GM12878 (cell line): ENCODE results near the gene MAPKAP1. TPM values are rescaled to one million over a fixed set of nuclear protein-coding genes. Genes with fewer than 3 reads are reported as not detected.

Experiments
- ATAC-seq: fragments of 200-7000 bp; cut with Tn5 transposase; 3 replicates; pipeline ENCODE4 v1.9.1; 2020; ENCODE audit warnings: mild to moderate bottlenecking, moderate library complexity
- BruUV-seq: library from RNA; stranded (reverse); fragments of 400-500 nt; replicated peaks from 2 replicates; lab custom pipeline; 2021; lab: Mats Ljungman, UMichigan
- CTCF ChIA-PET: fragments of 300-600 bp; sonication (Branson Sonifier 250); formaldehyde crosslinking; extraction: SDS; loops from one replicate; lab custom pipeline; 2021; ENCODE audit warnings: inconsistent platforms; lab: Yijun Ruan, JAX
- POLR2A ChIA-PET: fragments of 350-600 bp; formaldehyde crosslinking; extraction: SDS; loops from one replicate; lab custom pipeline; 2021; ENCODE audit warnings: inconsistent platforms; lab: Charles Lee
- RAD21 ChIA-PET: fragments of 300-600 bp; sonication (Branson Sonifier 250); formaldehyde crosslinking; loops from one replicate; lab custom pipeline; 2023; ENCODE audit warnings: antibody characterized with exemption; ENCODE audit not compliant: unreplicated experiment; lab: Charles Lee
- SMC1A ChIA-PET: fragments of 300-600 bp; sonication (Branson Sonifier 250); formaldehyde crosslinking; loops from one replicate; lab custom pipeline; 2023; ENCODE audit not compliant: unreplicated experiment, uncharacterized antibody; lab: Charles Lee
- DNase-seq: peaks from one replicate; pipeline ENCODE4 v3.0.0-alpha.2; 2011; ENCODE audit warnings: low read depth, low spot score
- FAIRE-seq: peaks from 3 replicates; lab custom pipeline; 2011; peaks lifted over from hg19 to GRCh38; lab: Jason Lieb, UNC
- H2AFZ ChIP-seq: 2 replicates; pipeline ENCODE4 v1.6.0; 2011; ENCODE audit warnings: low read depth, low read length, control low read depth; ENCODE audit not compliant: control insufficient read depth
- H3K27ac ChIP-seq: 2 replicates; pipeline ENCODE4 v1.5.1; 2011; ENCODE audit warnings: control low read depth; ENCODE audit not compliant: control insufficient read depth, insufficient read depth
- H3K27me3 ChIP-seq, 2 experiments: replicated peaks in 1 of 2; 2 replicates each; pipeline versions ENCODE4 v1.6.0 to v1.6.1; 2011; ENCODE audit warnings: low read length in 1 of 2; ENCODE audit not compliant: control insufficient read depth in 2 of 2, insufficient read depth in 2 of 2
- H3K36me3 ChIP-seq, 2 experiments: 2 replicates each; pipeline ENCODE4 v1.5.1; 2011; ENCODE audit warnings: low read length in 1 of 2; ENCODE audit not compliant: control insufficient read depth in 2 of 2, insufficient read depth in 2 of 2
- H3K4me1 ChIP-seq: 2 replicates; pipeline ENCODE4 v1.6.1; 2011; ENCODE audit warnings: mild to moderate bottlenecking, low read length, moderate library complexity, mixed read lengths; ENCODE audit not compliant: control insufficient read depth, insufficient read depth
- H3K4me2 ChIP-seq: 2 replicates; pipeline ENCODE4 v1.6.0; 2011; ENCODE audit warnings: control low read depth; ENCODE audit not compliant: control insufficient read depth, insufficient read depth
- H3K4me3 ChIP-seq: fragments of 200-600 bp; sonication (generic); 2 replicates; pipeline ENCODE4 v1.5.1; 2016
- H3K79me2 ChIP-seq: 2 replicates; pipeline ENCODE4 v1.6.0; 2011; ENCODE audit warnings: low read length; ENCODE audit not compliant: control insufficient read depth, insufficient read depth
- H3K9ac ChIP-seq: 2 replicates; pipeline ENCODE4 v1.8.0; 2011; ENCODE audit warnings: low read length, control low read depth, mixed read lengths; ENCODE audit not compliant: control insufficient read depth, insufficient read depth
- H3K9me3 ChIP-seq: replicated peaks from 3 replicates; pipeline ENCODE4 v1.5.1; 2011; ENCODE audit warnings: mild to moderate bottlenecking, low read length; ENCODE audit not compliant: control insufficient read depth, insufficient read depth
- H4K20me1 ChIP-seq: 2 replicates; pipeline ENCODE4 v1.6.0; 2011; ENCODE audit not compliant: control insufficient read depth, insufficient read depth
- CBX5 ChIP-seq: sonication (generic); IDR thresholded peaks from 2 replicates; pipeline ENCODE4 v1.6.1; 2016; ENCODE audit warnings: low read depth, moderate library complexity, mild to moderate bottlenecking, inconsistent platforms
- HDGF ChIP-seq: fragments of 450-650 bp; IDR thresholded peaks from 2 replicates; pipeline ENCODE4 v1.6.1; 2016; ENCODE audit warnings: antibody characterized with exemption
- KAT2A ChIP-seq: conservative IDR thresholded peaks from 2 replicates; pipeline ENCODE4 v1.6.1; 2011; ENCODE audit warnings: low read depth, low read length; ENCODE audit not compliant: control insufficient read depth
- NFYB ChIP-seq: IDR thresholded peaks from 2 replicates; pipeline ENCODE4 v1.6.1; 2011; ENCODE audit warnings: low read depth, mild to moderate bottlenecking, low read length, improper control_type of control experiment, moderate library complexity; ENCODE audit not compliant: insufficient read depth
- PAX5 ChIP-seq: IDR thresholded peaks from 2 replicates; pipeline ENCODE4 v1.6.1; 2011; ENCODE audit warnings: low read depth, low read length, borderline replicate concordance
- TCF12 ChIP-seq: IDR thresholded peaks from 2 replicates; pipeline ENCODE4 v1.6.1; 2011; ENCODE audit warnings: low read depth, mild to moderate bottlenecking, low read length
- WGBS: methylation state at CpG from one replicate; pipeline ENCODE4 v1.1.6; 2016; ENCODE audit warnings: low lambda C conversion rate; ENCODE audit not compliant: insufficient replicate concordance, insufficient coverage; ENCODE audit errors: missing lambda C conversion rate; 5-methylcytosine and 5-hydroxymethylcytosine counted together
- in situ Hi-C: fragments of 300-500 bp; cut with MboI; formaldehyde crosslinking; loops from 9 replicates; pipeline ENCODE4 v1.14.3; 2018; ENCODE audit warnings: mixed read lengths
- intact Hi-C: fragments of 100-400 bp; cut with micrococcal nuclease; formaldehyde crosslinking; loops from one replicate; pipeline ENCODE4 v1.14.2; 2022; ENCODE audit not compliant: unreplicated experiment
- polyA plus RNA-seq, 11 experiments: library from polyadenylated mRNA; depleted of rRNA in 4 of 11; unstranded in 6 of 11; stranded (reverse) in 5 of 11; fragments of >200 nt; fragmentation: Nextera tagmentation in 4 of 11; fragmentation: Illumina TruSeq in 1 of 11; extraction: Ambion mirVana in 4 of 11; extraction: Trizol in 1 of 11; gene quantifications; 1 replicate in 1 of 11; 2 replicates in 10 of 11; pipeline versions ENCODE4 v1.2.1 to v1.2.3, GENCODE V29; 2011 to 2016; ENCODE audit warnings: inconsistent platforms in 2 of 11, missing spikeins in 2 of 11, low read depth in 1 of 11
- total RNA-seq, 4 experiments: library from RNA; depleted of rRNA in 3 of 4; stranded (reverse); fragments of >200 nt in 3 of 4; fragmentation: Illumina TruSeq in 1 of 4; extraction: Trizol in 1 of 4; gene quantifications; 2 replicates each; pipeline versions ENCODE4 v1.2.1 to v1.2.3, GENCODE V29; 2013 to 2021
- TF ChIP-seq, protein P1 (sequence below): IDR thresholded peaks from 2 replicates; pipeline ENCODE4 v1.6.1; 2011; ENCODE audit warnings: low read depth, low read length, improper control_type of control experiment, borderline replicate concordance

The MAPKAP1 gene
- total and polyA plus RNA-seq, 10 of the 15 experiments (the other 5 are each of a cell fraction or from before 2014, with no cell fraction given) = 5.1 to 188 (median 105) TPM

DNA sequence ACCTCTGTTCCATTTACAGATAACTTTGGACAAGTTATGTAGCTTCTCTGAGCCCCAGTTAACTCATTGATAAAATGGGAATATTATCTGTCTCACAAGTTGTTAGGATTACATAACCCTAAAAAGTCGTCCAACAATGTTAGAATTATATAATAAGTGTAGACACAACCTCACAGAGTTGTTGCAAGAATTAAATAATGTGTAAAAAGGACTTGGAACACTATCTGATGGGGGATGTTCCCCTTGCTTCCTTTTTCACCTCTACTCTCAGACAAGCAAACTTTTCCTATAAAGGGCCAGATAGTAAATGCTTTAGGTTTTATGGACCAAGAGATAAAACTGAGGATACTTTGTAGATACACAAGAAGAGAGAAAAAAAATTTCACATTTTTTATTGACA lies 251.9 kb downstream of the MAPKAP1 start:
- H3K27me3 ChIP-seq = no peaks in the 10 kb centered on the region
- no peak overlapping the region for H3K9ac ChIP-seq
- intact Hi-C loops = no loop called here
- no TSS peak for BruUV-seq
- H3K36me3 ChIP-seq = peaks cover 0 to 4% of the 10 kb centered on the region in 2 experiments; a peak in 2 of 4 replicates
- H3K9me3 ChIP-seq = peaks cover 13% of the 10 kb centered on the region
- TF ChIP-seq, protein P1, sequence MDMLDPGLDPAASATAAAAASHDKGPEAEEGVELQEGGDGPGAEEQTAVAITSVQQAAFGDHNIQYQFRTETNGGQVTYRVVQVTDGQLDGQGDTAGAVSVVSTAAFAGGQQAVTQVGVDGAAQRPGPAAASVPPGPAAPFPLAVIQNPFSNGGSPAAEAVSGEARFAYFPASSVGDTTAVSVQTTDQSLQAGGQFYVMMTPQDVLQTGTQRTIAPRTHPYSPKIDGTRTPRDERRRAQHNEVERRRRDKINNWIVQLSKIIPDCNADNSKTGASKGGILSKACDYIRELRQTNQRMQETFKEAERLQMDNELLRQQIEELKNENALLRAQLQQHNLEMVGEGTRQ = no peak
- TF ChIP-seq KAT2A (no peak), TCF12 (no peak), CBX5 (no peak), NFYB (no peak), PAX5 (no peak), HDGF (no peak)
- no peak overlapping the region for H3K4me2 ChIP-seq
- H2AFZ ChIP-seq = no peak overlapping the region
- ChIA-PET POLR2A (no interaction called here), RAD21 (no interaction called here), SMC1A (interaction anchor here (0.7 kb wide), 1 partner anchor 245 kb away, joined by 3 read pairs; no protein-coding TSS in a partner anchor), CTCF (no interaction called here)
- no peak for DNase-seq
- FAIRE-seq = no peak
- no peaks in the 10 kb centered on the region for H3K79me2 ChIP-seq
- no peaks in the 10 kb centered on the region for H4K20me1 ChIP-seq
- 100% methylated on average over 1 of the region's 1 CpG for WGBS
- no peak overlapping the region for H3K27ac ChIP-seq
- H3K4me3 ChIP-seq = no peak overlapping the region
- no peaks in the 10 kb centered on the region for H3K4me1 ChIP-seq
- no peak for ATAC-seq
- in situ Hi-C loops = no loop called here
